ENCODE results near the gene ITM2B. TPM values are rescaled to one million over a fixed set of nuclear protein-coding genes. Genes with fewer than 3 reads are reported as not detected.

Gene ITM2B
- total and polyA plus RNA-seq, 3 donors from 2014 or later, result 330 to 588 (median 351) TPM

DNA sequence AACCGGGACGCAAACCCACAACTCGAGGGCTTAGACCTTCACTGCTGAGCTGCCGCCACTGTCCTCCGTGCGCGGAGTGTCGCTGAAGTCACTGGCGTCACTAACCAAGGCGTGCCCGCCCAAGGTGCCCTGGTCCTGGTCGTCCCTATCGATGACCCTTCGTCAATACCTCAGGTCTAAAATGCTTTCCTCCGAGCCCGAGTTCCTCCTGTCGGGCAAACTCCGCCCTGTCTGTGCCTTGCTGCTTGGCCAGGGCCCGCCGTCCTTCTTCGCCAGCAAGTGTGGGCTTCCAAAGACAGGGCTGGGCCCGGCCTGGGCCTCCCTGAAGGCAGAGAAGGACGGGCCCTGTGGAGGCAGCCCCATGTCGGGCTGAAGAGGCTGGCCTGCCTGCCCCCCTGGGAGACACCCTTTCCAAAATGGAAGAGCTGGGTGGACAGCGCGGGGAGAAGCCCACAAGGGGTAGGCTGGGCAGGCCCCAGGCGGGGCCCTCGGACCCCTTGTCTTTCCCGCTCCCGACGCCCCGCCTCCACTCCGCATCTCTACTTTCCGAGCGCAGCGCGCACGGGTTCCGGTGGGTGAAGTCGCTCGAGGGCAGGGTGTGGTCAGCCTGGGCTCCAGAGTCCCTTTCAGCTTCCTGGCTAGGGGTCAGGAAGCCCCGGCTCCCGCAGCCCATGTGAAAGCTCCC, 84.0 kb downstream of the ITM2B start:
- TF ChIP-seq POLR2A (IDR thresholded peaks at IDR 0.05), result no peak
- Histone ChIP-seq H3K27ac (no peak overlapping the region), H3K27me3 (no peaks in the 10 kb centered on the region), H3K9me3 (no peaks in the 10 kb centered on the region), H3K4me3 (peak overlapping the region; percentile 21 to 46), H3K36me3 (ENCODE audit: low read depth, missing control alignments) (no peaks in the 10 kb centered on the region), H3K4me1 (no peaks in the 10 kb centered on the region)
- 61 to 71% methylated on average over 28 to 43 of the region's 43 CpGs for WGBS, 2 donors
- intact Hi-C loops (cut with DNase I; ENCODE audit: low total_unique reads), result no loop called here
- DNase-seq, result no peak

DNA sequence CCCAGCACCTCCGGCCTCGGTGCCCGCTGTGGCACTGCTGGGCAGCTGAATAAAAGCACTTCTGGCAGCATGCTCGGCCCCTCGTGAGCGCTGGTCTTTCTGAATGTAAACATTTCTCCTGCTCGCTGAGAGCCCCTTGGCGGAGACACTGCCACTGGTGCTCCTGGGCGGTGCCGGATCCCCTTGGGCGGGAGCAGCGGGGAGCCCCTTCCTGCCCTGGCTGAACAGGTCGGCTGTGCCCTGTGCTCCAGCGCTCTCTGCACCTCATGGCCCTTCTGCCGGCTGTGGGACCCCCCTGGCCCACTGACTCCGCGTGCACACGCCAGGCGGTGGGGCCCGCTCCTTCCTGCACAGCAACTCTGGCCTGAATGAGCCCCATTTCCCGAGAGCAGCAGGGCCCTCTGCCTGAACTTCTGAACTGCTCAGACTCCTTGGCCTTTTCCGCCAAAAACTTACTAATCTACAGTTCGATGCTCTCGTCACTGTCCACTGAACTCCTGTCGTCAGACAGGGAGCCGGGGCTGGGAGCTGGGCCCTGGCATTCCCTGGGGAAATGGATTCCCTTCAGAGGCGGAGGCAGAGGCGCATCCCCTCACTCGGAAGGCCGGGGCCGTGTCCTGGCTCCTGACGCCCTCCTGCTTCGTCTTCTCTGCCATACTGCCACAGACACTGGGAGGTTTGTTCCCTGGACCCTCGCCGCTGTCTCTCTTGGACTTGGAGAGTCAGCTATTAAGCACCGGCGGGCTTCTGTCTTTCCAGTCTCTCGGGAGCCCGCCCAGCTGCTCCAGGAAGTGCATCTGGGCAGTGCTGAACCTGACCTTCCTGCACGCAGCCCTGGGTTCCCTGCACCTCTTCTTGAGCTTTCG, 84.7 kb downstream of the ITM2B start:
- no peaks in the 10 kb centered on the region for H3K36me3 ChIP-seq (ENCODE audit: low read depth, missing control alignments)
- no peaks in the 10 kb centered on the region for H3K27me3 ChIP-seq
- H3K27ac ChIP-seq, result no peak overlapping the region
- TF ChIP-seq, protein P1, sequence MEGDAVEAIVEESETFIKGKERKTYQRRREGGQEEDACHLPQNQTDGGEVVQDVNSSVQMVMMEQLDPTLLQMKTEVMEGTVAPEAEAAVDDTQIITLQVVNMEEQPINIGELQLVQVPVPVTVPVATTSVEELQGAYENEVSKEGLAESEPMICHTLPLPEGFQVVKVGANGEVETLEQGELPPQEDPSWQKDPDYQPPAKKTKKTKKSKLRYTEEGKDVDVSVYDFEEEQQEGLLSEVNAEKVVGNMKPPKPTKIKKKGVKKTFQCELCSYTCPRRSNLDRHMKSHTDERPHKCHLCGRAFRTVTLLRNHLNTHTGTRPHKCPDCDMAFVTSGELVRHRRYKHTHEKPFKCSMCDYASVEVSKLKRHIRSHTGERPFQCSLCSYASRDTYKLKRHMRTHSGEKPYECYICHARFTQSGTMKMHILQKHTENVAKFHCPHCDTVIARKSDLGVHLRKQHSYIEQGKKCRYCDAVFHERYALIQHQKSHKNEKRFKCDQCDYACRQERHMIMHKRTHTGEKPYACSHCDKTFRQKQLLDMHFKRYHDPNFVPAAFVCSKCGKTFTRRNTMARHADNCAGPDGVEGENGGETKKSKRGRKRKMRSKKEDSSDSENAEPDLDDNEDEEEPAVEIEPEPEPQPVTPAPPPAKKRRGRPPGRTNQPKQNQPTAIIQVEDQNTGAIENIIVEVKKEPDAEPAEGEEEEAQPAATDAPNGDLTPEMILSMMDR (IDR thresholded peaks at IDR 0.05), result no peak
- TF ChIP-seq POLR2A (IDR thresholded peaks at IDR 0.05), result no peak
- WGBS, 2 donors, result 54 to 68% methylated on average over 33 to 41 of the region's 41 CpGs
- H3K4me3 ChIP-seq, result peak overlapping the region; percentile 36 to 46
- intact Hi-C loops (cut with DNase I; ENCODE audit: low total_unique reads), result no loop called here
- H3K9me3 ChIP-seq, result no peaks in the 10 kb centered on the region
- no peak for DNase-seq
- H3K4me1 ChIP-seq, result no peaks in the 10 kb centered on the region

DNA sequence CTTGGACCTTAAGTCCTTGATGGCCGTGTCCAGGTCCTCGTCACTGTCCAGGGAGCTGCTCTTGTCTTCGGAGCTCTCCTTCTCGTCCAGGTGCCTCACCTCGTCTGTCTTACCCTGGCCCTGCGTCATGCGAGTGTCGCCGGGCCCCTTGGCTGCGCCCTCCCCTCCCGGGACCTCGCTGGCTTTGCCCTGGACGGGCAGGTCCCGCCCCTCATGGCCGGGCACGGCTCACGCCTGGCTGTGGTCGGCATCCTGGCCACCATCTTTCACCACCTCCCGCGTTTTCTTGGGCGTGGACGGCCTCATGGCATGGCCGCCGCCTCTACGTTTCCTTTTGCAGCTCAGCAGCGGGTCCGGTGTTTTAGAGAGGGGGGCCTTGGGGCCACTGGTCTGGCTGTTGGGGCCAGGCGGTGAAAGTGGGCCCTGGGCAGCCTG, 85.4 kb downstream of the ITM2B start:
- 55 to 56% methylated on average over 24 to 27 of the region's 28 CpGs for WGBS, 2 donors
- no peak overlapping the region for H3K27ac ChIP-seq
- H3K9me3 ChIP-seq, result no peaks in the 10 kb centered on the region
- intact Hi-C loops (cut with DNase I; ENCODE audit: low total_unique reads), result no loop called here
- H3K4me3 ChIP-seq, result peak overlapping the region; percentile 36 to 46
- no peaks in the 10 kb centered on the region for H3K27me3 ChIP-seq
- no peak for TF ChIP-seq POLR2A (IDR thresholded peaks at IDR 0.05)
- TF ChIP-seq, protein P1 (IDR thresholded peaks at IDR 0.05), result no peak
- no peak for DNase-seq
- H3K36me3 ChIP-seq (ENCODE audit: low read depth, missing control alignments), result no peaks in the 10 kb centered on the region
- H3K4me1 ChIP-seq, result no peaks in the 10 kb centered on the region

DNA sequence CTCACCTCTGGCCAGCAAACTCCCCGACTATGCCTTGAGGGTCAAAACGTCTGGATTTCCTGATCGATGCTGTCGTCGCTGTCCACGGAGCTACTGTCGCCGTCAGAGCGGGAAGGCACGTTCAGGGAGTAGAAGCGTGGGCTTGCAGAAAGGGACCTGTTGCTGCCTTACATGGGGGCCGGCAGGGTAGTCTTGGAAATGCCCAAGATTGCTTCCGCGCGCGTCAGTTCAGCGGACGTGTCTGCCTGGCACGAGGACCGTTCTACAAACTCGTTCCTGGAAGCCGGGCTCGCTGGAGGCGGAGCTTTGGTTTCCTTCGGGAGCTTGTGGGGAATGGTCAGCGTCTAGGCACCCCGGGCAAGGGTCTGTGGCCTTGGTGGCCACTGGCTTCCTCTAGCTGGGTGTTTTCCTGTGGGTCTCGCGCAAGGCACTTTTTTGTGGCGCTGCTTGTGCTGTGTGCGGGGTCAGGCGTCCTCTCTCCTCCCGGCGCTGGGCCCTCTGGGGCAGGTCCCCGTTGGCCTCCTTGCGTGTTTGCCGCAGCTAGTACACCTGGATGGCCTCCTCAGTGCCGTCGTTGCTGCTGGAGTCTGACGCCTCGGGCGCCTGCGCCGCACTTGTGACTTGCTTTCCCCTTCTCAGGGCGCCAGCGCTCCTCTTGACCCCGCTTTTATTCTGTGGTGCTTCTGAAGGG, 86.0 kb downstream of the ITM2B start:
- TF ChIP-seq, protein P1 (IDR thresholded peaks at IDR 0.05), result no peak
- TF ChIP-seq POLR2A (IDR thresholded peaks at IDR 0.05), result no peak
- Histone ChIP-seq H3K27ac (no peak overlapping the region), H3K4me3 (peak overlapping the region; percentile 36 to 46), H3K4me1 (no peaks in the 10 kb centered on the region), H3K27me3 (no peaks in the 10 kb centered on the region), H3K9me3 (no peaks in the 10 kb centered on the region), H3K36me3 (ENCODE audit: low read depth, missing control alignments) (no peaks in the 10 kb centered on the region)
- intact Hi-C loops (cut with DNase I; ENCODE audit: low total_unique reads), result no loop called here
- WGBS, 2 donors, result 51 to 89% methylated on average over 28 to 47 of the region's 47 CpGs
- DNase-seq, result no peak

Other genes with a start within 250 kb of the ITM2B start
- gene SUCLA2, start 231.9 kb upstream of the ITM2B start, total RNA-seq, result 10 to 100 TPM; 41.5 to 50.0 TPM
- 32.7 TPM for gene SUCLA2, start 231.9 kb upstream of the ITM2B start, polyA plus RNA-seq (ENCODE audit: insufficient read depth, low read depth, low replicate concordance)
- gene NUDT15, start 195.5 kb upstream of the ITM2B start, total RNA-seq, result 10 to 100 TPM; 11.1 to 12.3 TPM
- gene NUDT15, start 195.5 kb upstream of the ITM2B start, polyA plus RNA-seq (ENCODE audit: insufficient read depth, low read depth, low replicate concordance), result 16.9 TPM
- gene MED4, start 138.1 kb upstream of the ITM2B start, total RNA-seq, result 10 to 100 TPM; 55.3 to 58.2 TPM
- gene MED4, start 138.1 kb upstream of the ITM2B start, polyA plus RNA-seq (ENCODE audit: insufficient read depth, low read depth, low replicate concordance), result 111 TPM
- gene RB1, start 70.5 kb downstream of the ITM2B start, total RNA-seq, result 10 to 100 TPM; 38.8 to 43.0 TPM
- gene RB1, start 70.5 kb downstream of the ITM2B start, polyA plus RNA-seq (ENCODE audit: insufficient read depth, low read depth, low replicate concordance), result 21.9 TPM
- 10 to 100 TPM; 10.3 to 20.6 TPM for gene LPAR6, start 179.9 kb downstream of the ITM2B start, total RNA-seq
- 34.9 TPM for gene LPAR6, start 179.9 kb downstream of the ITM2B start, polyA plus RNA-seq (ENCODE audit: insufficient read depth, low read depth, low replicate concordance)